ENCODE results near the gene TSPAN32.
"Not testable (repeated sequence)": the region's sequence is repeated elsewhere in the genome, so short reads cannot be mapped to it uniquely, and the experiment has no call there.

TSPAN32 gene

DNA sequence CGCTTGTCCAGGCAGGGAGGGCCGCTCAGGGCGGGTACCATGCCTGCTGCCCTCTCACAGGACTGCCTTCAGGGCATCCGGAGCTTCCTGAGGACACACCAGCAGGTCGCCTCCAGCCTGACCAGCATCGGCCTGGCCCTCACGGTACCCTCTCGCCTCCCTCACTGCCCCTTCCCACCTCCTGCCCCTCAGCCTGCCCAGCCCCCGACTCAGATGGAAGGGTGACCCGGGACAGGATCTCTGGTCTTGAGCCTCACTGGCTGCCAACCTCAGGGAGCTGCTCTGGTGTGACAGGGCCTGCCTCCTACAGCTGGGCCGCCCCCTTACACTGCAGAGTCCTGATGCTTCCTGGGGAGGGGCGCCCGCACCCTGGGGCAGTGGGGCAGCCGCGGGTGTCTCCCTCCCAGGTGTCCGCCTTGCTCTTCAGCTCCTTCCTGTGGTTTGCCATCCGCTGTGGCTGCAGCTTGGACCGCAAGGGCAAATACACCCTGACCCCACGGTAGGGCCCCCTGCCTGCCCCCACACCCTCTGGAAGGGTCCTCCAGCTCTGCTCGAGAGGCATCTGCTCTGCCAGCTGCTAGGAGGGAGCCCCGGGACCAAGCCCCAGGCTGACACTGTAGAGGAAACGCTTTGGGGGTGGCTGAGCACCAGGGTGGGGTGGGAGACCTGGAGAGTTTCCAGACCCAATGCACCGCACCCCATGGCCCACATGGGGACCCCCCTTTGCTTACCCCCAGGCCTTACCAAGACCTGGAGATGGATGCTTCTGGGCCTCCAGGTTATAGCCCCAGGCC lies 14.6 kb downstream of the TSPAN32 start:
- no peak for DNase-seq (ENCODE audit: low read depth)

DNA sequence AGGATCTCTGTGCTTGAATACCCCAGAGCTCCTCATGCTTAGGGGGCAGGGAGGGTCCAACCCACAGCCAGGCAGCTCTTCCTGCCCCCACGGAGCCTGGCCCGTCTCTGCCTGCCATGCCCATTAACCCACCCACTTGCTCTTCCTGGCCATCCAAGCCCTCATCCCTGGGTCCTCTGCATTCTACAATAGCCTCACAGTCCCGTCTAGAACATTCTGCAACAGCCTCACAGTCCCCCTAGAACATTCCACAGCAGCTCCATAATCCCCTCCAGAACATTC lies 15.1 kb downstream of the TSPAN32 start:
- DNase-seq (ENCODE audit: low read depth): no peak

DNA sequence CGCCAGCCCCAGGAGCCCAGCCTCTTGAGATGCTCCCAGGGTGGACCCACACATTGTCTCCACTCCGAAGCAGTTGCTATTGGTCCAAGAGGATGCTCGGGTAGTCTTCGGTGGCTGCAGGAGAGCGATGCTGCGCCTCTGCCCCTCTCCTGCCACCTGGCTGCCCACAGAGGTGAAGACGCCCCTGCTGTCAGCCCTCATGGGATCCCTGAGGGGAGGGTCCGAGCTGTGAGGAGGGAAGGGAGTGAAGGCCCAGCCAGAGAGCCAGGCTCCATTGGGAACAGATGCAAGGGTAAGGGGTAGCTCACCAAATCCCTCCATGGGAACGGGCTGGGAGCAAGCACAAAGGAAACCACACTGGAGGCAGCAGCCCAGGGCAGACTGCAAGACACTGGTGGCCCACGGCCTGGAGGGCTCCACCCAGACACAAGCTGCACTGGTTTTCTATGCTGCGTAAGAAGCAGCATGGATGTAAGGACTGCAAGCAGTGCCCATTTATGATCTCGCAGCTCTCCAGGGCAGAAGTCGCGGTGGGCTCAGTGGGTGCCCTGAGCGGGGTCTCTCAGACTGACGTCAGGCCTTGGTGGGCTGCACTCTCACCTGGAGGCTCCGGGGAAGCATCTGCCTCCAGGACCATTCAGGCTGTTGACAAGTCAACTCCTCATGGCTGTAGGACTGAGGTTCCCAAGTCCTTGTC lies 15.7 kb downstream of the TSPAN32 start:
- DNase-seq (ENCODE audit: low read depth): no peak

GRCh38 chr11:2318123-2318522 lies 16.3 kb downstream of the TSPAN32 start:
- no peak for DNase-seq (ENCODE audit: low read depth)

- DNase-seq (ENCODE audit: low read depth): no peak
Observed at GRCh38 chr11:2318707-2319106, 16.9 kb downstream of the TSPAN32 start.

DNA sequence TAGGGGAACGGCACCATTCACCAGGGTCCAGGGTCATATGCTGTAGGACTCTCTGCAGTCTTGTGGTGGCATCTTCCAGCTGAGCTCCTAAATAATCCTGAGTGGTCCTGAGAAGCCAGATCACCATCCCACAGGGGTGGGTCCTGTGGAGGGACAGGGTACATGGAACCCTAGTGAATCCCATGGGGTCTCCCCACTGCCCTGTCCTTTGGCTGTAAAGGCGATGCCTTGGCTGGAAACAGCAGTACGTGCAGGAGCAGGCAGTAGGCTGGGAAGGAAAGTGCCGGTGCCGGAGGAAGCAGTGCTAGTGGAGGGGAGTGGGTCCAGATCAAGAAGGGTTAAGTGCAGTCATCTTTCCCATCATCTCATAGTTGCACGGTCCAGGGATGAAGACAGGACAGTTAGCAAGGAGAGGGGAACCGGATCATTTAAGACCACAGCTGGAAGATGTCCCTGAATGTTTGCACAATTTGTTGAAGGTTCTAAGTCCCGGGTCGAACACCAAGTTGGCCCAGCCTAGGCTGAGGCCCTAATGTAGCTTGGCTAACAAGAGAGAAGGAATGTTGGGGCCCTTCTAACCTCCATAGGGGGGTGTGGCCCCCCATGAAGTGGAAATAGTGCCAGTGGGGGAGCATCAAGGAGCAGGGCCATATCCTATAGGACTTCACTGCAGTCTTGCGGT lies 18.1 kb downstream of the TSPAN32 start:
- DNase-seq (ENCODE audit: low read depth): no peak

DNA sequence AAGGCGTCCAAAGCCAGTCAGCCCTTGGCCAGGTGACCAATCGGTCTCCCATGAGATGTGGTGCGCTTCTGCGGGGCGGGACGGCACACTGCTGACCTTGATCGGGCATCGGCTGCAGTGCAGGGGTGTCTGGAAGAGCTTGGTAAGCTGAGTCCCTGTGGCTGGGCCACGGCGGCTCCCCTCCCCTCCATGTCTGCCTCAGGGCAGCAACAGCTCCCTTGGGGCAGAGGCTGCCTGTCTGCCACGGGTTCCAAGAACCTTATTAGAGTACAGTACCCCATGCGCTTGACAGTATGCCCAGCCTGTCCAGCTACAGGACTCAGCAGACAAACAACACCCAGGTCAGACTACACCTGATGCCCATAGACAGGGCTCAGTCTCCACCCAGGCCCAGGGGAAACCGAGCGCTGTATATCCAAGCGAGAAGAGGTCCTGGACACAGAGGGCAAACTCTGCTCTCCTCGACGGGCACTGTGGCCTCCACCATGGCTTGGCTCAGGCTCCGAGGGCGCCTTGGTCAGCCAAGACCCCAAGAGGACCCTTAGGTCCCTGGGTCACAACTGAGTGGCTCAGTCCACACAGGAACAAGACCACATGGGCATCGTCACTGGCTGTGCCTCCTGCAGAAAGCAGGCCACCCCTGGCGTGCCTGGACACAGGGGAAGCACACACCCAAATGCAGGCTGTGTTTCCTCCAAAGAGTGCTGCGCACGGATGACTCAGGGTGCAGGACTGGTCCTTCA lies 18.9 kb downstream of the TSPAN32 start:
- DNase-seq (ENCODE audit: low read depth): no peak

- DNase-seq (ENCODE audit: low read depth): no peak
Observed at GRCh38 chr11:2321311-2321683, 19.5 kb downstream of the TSPAN32 start.

- DNase-seq (ENCODE audit: low read depth): no peak
Observed at GRCh38 chr11:2325123-2325522, 23.3 kb downstream of the TSPAN32 start.

- DNase-seq (ENCODE audit: low read depth): no peak
Observed at GRCh38 chr11:2325719-2326118, 23.9 kb downstream of the TSPAN32 start.

DNA sequence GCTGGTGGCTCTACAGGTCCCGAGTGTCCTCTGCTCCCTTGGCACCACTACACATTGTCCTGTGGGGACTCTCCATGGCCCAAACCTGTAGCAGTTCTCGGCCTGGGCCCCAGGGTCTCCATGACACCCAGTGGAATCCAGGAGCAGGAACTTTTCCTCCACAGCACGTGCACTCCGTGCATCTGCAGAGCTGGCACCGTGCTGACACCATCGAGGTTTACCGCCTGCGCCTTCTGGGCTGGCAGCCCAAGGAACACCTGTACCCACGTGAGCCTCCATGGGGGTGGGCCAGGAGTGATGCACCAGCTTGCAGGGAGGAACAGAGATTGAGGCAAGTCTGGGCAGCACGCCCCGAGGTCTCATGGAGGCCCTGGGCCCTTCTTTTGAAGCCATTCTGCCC lies 25.2 kb downstream of the TSPAN32 start:
- no peak for DNase-seq (ENCODE audit: low read depth)

DNA sequence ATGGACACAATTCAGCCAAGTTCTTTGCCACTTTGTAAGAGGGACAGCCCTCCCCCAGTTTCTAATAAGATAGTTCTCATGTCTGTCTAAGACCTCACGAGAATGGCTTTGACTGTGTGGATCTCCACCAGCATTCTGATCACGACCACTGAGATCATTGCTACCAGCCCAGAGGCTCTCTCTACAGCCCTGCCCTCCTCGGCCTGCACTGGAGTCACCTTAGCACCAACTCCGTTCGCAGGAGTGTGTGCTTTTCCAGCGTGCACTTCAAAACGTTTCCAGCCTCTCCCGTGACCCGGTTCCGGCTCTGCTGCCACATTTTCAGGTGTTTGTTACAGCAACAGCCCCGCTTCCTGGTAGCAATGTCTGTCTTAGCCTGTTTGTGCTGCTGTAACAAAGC lies 26.2 kb downstream of the TSPAN32 start:
- DNase-seq (ENCODE audit: low read depth): no peak

GRCh38 chr11:2328656-2329354 lies 27.0 kb downstream of the TSPAN32 start:
- DNase-seq (ENCODE audit: low read depth): no peak

DNA sequence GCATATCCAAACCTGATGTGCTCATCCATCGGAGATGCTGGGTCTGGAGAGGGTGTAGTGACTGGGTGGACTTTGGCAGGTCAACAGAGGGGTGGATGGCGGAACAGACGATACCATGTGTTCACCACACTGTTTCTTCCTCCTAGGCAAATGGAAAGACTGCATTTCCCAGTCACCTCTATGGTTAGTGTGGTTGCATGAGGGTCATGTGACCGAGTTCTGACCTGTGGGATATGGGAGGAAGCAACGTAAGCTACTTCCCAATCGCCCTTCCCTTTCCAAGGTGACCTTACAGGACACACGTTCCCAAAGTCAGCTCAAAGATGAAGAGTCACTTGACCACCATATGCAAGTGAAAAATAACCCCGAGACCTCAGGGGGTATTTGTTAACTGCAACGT lies 27.7 kb downstream of the TSPAN32 start:
- no peak for DNase-seq (ENCODE audit: low read depth)

DNA sequence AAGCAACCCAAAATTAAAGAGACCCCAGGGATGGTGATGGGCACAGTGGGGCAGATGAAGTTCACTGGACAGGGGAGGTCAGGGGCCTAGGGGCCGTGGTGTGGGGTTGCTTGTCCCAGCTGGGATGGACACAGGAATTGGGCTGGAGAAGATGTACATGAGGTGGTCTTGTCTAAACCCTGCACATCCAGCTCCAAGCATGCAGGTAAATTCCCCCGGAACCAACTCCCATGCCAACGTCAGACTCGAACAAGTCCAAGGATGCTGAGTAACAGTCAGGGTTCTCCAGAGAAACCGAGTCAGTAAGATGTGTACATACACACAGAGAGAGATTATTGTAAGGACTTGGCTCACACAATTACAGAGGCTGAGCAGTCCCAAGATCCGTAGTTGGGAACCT lies 28.9 kb downstream of the TSPAN32 start:
- DNase-seq (ENCODE audit: low read depth): no peak

DNA sequence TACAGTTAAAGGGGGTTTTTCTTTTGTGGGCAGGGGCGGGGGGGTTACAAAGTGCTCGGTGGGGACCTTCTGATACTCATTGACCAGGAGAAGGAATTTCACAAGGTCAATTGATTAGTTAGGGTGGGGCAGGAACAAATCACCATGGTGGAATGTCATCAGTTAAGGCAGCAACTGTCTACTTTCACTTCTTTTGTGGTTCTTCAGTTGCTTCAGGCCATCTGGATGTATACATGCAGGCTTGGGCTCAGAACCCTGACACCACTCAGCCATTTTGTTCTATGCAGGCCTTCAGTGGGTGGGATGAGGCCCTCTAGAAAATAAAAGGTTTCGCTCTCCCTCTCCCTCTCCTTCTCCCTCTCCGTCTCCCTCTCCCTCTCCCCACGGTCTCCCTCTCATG lies 29.6 kb downstream of the TSPAN32 start:
- DNase-seq (ENCODE audit: low read depth): no peak

- DNase-seq (ENCODE audit: low read depth): not testable (repeated sequence)
Observed at GRCh38 chr11:2332569-2332968, 30.8 kb downstream of the TSPAN32 start.

- not testable (repeated sequence) for DNase-seq (ENCODE audit: low read depth)
Observed at GRCh38 chr11:2333486-2334205, 31.8 kb downstream of the TSPAN32 start.

GRCh38 chr11:2335286-2335685 lies 33.5 kb downstream of the TSPAN32 start:
- not testable (repeated sequence) for DNase-seq (ENCODE audit: low read depth)

DNA sequence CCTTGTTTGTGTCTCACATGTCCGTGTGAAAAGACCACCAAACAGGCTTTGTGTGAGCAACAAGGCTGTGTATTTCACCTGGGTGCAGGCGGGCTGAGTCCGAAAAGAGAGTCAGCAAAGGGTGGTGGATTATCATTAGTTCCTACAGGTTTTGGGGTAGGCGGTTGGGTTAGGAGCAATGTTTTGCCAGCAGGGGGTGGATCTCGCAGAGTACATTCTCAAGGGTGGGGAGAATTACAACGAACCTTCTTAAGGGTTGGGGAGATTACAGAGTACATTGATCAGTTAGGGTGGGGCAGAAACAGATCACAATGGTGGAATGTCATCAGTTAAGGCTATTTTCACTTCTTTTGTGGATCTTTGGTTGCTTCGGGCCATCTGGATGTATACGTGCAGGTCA lies 36.9 kb downstream of the TSPAN32 start:
- not testable (repeated sequence) for DNase-seq (ENCODE audit: low read depth)

DNA sequence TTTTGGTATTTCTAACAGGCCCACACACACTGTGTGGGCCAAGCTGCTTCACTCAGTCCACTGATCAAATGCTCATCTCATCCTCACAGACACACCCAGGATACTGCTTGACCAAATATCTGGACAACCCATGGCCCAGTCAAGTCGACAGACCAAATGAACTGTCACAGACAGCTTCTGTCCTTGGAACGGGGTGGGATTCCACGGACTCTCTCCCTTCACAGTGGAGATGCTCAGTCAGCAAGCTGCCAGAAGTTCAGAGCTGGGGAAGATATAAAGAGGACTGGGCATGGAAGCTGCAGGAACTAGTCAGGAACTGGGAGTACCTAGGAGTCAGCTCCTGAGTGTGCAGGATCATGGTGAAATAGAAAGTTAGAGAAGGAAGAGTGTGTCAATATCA lies 40.7 kb downstream of the TSPAN32 start:
- no peak for DNase-seq (ENCODE audit: low read depth)
